Measurements from ENCODE around the gene BCO2.
A peak's percentile ranks its signal among the peaks of the same experiment; 100 is the strongest.

Gene BCO2

DNA sequence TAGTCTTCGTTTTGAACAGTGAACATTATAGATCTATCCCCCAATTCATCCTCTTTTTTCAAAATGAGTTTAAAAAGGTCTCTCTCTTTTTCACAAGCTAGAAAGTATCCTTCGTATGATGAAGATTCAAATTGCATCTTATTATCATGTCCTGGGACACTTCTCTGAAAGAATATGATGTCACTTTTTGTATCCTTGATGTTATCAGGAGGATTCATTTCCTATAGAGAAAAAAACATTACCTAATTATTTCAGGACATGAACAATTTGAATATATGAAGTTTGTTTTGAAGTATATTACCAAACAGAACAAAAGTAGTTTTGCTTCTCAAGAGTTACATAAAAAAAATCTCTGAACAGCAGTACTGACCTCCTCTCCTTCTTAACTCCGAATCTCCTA, 31.7 kb upstream of the BCO2 start:
- in situ Hi-C loops (cut with HindIII; ENCODE audit: low sequenced_read_pairs), result no loop called here
- no peak overlapping the region for H3K4me3 ChIP-seq (ENCODE audit: low read depth, low read length)
- TF ChIP-seq, protein P1, sequence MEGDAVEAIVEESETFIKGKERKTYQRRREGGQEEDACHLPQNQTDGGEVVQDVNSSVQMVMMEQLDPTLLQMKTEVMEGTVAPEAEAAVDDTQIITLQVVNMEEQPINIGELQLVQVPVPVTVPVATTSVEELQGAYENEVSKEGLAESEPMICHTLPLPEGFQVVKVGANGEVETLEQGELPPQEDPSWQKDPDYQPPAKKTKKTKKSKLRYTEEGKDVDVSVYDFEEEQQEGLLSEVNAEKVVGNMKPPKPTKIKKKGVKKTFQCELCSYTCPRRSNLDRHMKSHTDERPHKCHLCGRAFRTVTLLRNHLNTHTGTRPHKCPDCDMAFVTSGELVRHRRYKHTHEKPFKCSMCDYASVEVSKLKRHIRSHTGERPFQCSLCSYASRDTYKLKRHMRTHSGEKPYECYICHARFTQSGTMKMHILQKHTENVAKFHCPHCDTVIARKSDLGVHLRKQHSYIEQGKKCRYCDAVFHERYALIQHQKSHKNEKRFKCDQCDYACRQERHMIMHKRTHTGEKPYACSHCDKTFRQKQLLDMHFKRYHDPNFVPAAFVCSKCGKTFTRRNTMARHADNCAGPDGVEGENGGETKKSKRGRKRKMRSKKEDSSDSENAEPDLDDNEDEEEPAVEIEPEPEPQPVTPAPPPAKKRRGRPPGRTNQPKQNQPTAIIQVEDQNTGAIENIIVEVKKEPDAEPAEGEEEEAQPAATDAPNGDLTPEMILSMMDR (IDR thresholded peaks at IDR 0.05; ENCODE audit: low read depth, low read length), result no peak
- DNase-seq (ENCODE audit: low read depth, low spot score), result no peak

DNA sequence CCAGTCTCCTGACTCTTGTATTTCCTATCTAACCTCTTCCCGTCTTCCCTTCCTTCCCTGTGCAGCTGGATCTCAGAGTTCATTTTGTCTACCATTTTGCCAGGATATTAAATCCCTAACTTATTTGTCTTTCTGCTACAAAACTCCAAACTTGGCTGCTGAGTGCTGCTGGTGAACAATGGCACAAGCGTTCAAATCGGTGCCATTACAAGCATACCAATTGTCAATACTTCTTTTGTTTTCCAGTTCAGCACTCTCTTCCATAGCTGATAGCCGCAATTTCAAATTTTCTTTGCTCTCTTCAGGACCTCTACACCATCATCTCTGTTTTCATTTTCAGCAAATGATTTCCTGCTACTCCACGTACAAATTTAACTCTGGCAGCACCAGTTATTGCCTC, 24.8 kb upstream of the BCO2 start:
- DNase-seq (ENCODE audit: low read depth, low spot score), result no peak
- in situ Hi-C loops (cut with HindIII; ENCODE audit: low sequenced_read_pairs), result no loop called here
- no peak overlapping the region for H3K4me3 ChIP-seq (ENCODE audit: low read depth, low read length)
- TF ChIP-seq, protein P1 (IDR thresholded peaks at IDR 0.05; ENCODE audit: low read depth, low read length), result no peak

DNA sequence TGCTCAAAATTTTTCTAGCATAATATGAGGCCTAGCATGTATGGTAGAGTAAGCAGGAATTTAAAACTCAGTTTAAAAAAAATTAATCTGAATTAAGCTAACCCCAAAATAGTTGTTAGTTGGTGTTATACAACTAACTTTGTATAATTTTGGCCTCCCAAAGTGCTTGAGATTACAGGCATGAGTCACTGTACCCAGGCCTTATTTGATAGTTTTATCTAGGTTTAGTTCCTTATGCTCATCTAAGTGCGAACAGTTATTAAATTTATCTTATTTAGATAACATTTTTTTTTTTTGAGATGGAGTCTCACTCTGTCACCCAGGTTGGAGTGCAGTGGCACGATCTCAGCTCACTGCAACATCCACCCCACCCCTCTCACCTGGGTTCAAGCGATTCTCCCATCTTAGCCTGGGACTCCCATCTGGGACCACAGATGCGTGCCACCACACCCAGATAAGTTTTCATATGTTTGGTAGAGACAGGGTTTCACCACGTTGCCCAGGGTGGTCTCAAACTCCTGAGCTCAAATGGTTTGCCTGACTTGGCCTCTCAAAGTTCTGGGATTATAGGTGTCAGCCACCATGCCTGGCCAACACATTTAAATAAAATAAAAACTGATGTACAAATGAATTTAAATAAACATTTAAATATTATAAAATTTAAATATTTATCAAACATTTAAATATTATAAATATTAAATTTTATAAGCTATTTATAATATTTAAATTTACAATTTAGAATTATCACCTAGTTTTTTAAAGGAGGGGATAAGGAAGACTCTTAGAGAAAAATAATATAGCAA, 19.0 kb upstream of the BCO2 start:
- DNase-seq (ENCODE audit: low read depth, low spot score), result no peak
- H3K4me3 ChIP-seq (ENCODE audit: low read depth, low read length), result no peak overlapping the region
- TF ChIP-seq, protein P1 (IDR thresholded peaks at IDR 0.05; ENCODE audit: low read depth, low read length), result no peak
- in situ Hi-C loops (cut with HindIII; ENCODE audit: low sequenced_read_pairs), result no loop called here

DNA sequence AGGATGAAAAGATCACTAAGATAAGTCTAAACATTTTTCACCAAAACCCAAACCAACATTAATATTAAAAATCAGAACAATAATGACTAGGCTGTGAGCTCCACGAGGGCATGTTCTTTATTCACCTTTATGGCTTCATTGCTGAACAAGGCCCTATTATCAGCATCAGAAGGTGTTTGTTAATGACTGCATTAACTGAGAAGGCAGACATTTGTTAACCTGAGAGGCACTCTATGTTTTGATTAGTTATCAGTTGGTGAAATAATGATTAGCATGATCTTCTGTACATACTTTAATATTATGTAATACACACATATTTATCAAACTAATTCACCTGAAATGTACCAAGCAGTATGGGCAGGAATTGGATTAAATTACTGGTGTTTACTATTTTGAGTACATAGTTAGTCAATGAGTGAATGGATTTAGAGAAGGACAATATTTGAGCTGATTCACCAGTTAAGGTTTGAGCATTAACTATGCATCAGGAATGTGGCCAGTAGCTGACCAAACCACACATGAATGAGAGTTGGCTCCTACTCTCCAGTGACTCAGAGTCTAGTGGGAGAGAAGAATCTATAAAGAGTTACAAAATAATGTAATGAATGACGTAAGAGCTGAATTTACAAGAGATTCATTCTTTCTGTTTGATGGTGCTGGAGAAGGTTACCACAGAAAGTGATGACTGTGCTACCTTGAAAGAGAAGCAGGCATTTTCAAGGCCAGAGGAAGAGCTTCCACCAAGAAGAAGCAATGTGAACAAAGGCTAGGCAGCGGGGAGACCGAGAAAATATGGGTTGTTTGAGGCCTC, 18.2 kb upstream of the BCO2 start:
- H3K4me3 ChIP-seq (ENCODE audit: low read depth, low read length), result no peak overlapping the region
- in situ Hi-C loops (cut with HindIII; ENCODE audit: low sequenced_read_pairs), result no loop called here
- TF ChIP-seq, protein P1 (IDR thresholded peaks at IDR 0.05; ENCODE audit: low read depth, low read length), result no peak
- DNase-seq (ENCODE audit: low read depth, low spot score), result peak; percentile 99

DNA sequence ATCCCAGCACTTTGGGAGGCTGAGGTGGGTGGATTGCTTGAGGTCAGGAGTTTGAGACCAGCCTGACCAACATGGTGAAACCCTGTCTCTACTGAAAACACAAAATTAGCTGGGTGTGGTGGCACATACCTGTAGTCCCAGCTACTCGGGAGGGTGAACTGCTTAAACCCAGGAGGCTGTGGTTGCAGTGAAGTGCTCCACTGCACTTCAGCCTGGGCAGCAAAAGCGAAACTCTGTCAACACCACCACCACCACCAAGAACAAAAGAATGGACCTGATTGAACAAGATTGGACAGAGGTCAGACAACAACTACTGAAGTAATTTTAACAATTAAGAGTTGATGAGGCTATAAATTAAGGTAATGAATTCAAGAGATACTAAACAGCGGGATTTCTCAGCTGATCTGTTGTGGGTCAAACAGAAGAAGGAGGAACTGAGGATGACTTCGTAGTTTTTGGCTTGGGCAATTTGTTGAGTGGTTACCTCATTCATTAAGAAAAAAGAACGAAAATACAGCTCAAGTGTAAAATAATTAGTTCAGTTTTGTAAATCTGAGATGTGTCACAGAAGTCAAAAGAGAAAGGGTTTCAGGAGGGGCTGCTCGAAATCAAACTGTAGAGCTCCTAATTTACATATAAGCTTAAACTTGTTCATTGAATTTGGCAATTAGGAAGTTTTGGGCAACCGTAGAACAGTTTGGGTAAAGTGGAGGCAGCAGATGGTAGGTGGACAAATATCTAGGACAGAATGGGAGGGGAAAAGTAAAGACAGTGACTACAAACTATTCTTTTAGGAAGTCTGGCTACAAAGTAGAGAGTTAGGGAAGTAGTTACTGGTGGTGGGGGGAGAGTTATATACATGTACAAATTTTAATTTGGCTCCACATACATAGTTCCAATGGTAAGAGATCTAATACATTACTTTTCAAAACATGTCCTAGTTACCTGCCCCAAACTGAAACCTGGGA, 15.9 kb upstream of the BCO2 start:
- TF ChIP-seq, protein P1 (IDR thresholded peaks at IDR 0.05; ENCODE audit: low read depth, low read length), result no peak
- DNase-seq (ENCODE audit: low read depth, low spot score), result no peak
- no peak overlapping the region for H3K4me3 ChIP-seq (ENCODE audit: low read depth, low read length)
- in situ Hi-C loops (cut with HindIII; ENCODE audit: low sequenced_read_pairs), result no loop called here
